RWPE1 (cell line): ENCODE data around the gene NTM.
"Not testable (repeated sequence)": the region's sequence is repeated elsewhere in the genome, so short reads cannot be mapped to it uniquely, and the experiment has no call there.

ENCODE experiments used
- CTCF ChIA-PET: fragments of 350-600 bp; sonication (Branson Sonifier 250); formaldehyde crosslinking; extraction: SDS; loops from one replicate; lab custom pipeline; 2021; lab: Yijun Ruan, JAX
- POLR2A ChIA-PET: fragments of 400-600 bp; formaldehyde crosslinking; extraction: SDS; loops from one replicate; lab custom pipeline; 2020; ENCODE audit warnings: antibody characterized with exemption; ENCODE audit not compliant: low non-redundant PET; lab: Yijun Ruan, JAX
- DNase-seq: peaks from one replicate; pipeline ENCODE4 v3.0.0; 2012; ENCODE audit warnings: low spot score
- H3K27ac ChIP-seq: fragments of 450-650 bp; 2 replicates; pipeline ENCODE4 v1.5.1; 2017
- CTCF ChIP-seq: fragments of 450-650 bp; conservative IDR thresholded peaks from 2 replicates; pipeline ENCODE4 v1.5.1; 2017; ENCODE audit warnings: low read depth, mild to moderate bottlenecking

The NTM gene

GRCh38 chr11:132314911-132315455, 944.6 kb downstream of the NTM start:
- H3K27ac ChIP-seq: no peak overlapping the region
- POLR2A ChIA-PET: no interaction called here
- no peak for DNase-seq
- CTCF ChIA-PET: interaction anchor here (0.7 kb wide), 1 partner anchor 13 kb away, joined by 3 read pairs; no protein-coding TSS in a partner anchor
- TF ChIP-seq CTCF: no peak

GRCh38 chr11:132315696-132316095, 945.3 kb downstream of the NTM start:
- CTCF ChIA-PET: interaction anchor here (0.7 kb wide), 1 partner anchor 13 kb away, joined by 3 read pairs; no protein-coding TSS in a partner anchor
- no peak overlapping the region for H3K27ac ChIP-seq
- no peak for TF ChIP-seq CTCF
- DNase-seq: no peak
- POLR2A ChIA-PET: no interaction called here

- H3K27ac ChIP-seq: no peak overlapping the region
- TF ChIP-seq CTCF: no peak
- peak; percentile 27 for DNase-seq
- ChIA-PET CTCF (no interaction called here), POLR2A (no interaction called here)
Observed at GRCh38 chr11:132318421-132319157, 948.2 kb downstream of the NTM start.

- DNase-seq, POLR2A ChIA-PET, H3K27ac ChIP-seq, CTCF ChIA-PET: not testable (repeated sequence)
Observed at GRCh38 chr11:132319419-132319818, 949.0 kb downstream of the NTM start.

- TF ChIP-seq CTCF: no peak
- no peak for DNase-seq
- no peak overlapping the region for H3K27ac ChIP-seq
- ChIA-PET POLR2A (no interaction called here), CTCF (interaction anchor here (0.5 kb wide), 1 partner anchor 454 kb away, joined by 9 read pairs; no protein-coding TSS in a partner anchor)
Observed at GRCh38 chr11:132330515-132330914, 960.1 kb downstream of the NTM start.

- no peak for DNase-seq
- H3K27ac ChIP-seq: no peak overlapping the region
- POLR2A ChIA-PET: no interaction called here
- no peak for TF ChIP-seq CTCF
- CTCF ChIA-PET: no interaction called here
Observed at GRCh38 chr11:132332521-132332920, 962.1 kb downstream of the NTM start.

- ChIA-PET CTCF (no interaction called here), POLR2A (no interaction called here)
- no peak for TF ChIP-seq CTCF
- DNase-seq: no peak
- no peak overlapping the region for H3K27ac ChIP-seq
Observed at GRCh38 chr11:132334769-132335280, 964.4 kb downstream of the NTM start.
